GM18951 (cell line): Measurements from ENCODE around the gene RNF31.

Experiments used
- POLR2A ChIP-seq: IDR thresholded peaks from 4 replicates; pipeline ENCODE4 v1.6.1; 2011; ENCODE audit warnings: mild to moderate bottlenecking; ENCODE audit not compliant: insufficient read length, insufficient read depth; ENCODE audit errors: extremely low read depth
- in situ Hi-C: fragments of 300-500 bp; cut with MboI; formaldehyde crosslinking; loops from one replicate; pipeline ENCODE4 v1.12.0; 2022; ENCODE audit warnings: low sequenced_read_pairs, mixed read lengths, inconsistent platforms; ENCODE audit not compliant: unreplicated experiment

The RNF31 gene

GRCh38 chr14:24110523-24110922, 36.8 kb upstream of the RNF31 start:
- TF ChIP-seq POLR2A, result no peak
- in situ Hi-C loops, result no loop called here

GRCh38 chr14:24113379-24113800, 33.9 kb upstream of the RNF31 start:
- in situ Hi-C loops, result no loop called here
- TF ChIP-seq POLR2A, result no peak

GRCh38 chr14:24113801-24114531, 33.3 kb upstream of the RNF31 start:
- in situ Hi-C loops, result no loop called here
- TF ChIP-seq POLR2A, result peak; percentile 73

GRCh38 chr14:24114532-24115421, 32.5 kb upstream of the RNF31 start, which contains the start of the genes DCAF11 and NRL:
DCAF11 (plus strand) TSS chr14:24114777; CDS start chr14:24115595, 818 bp downstream.
NRL (minus strand) TSS chr14:24114949; CDS start chr14:24082848, 32,101 bp downstream.
- in situ Hi-C loops, result no loop called here
- TF ChIP-seq POLR2A, result peak; percentile 55

GRCh38 chr14:24115422-24116127, 31.7 kb upstream of the RNF31 start:
- in situ Hi-C loops, result no loop called here
- no peak for TF ChIP-seq POLR2A

GRCh38 chr14:24116128-24116814, 31.0 kb upstream of the RNF31 start:
- in situ Hi-C loops, result no loop called here
- TF ChIP-seq POLR2A, result no peak

- in situ Hi-C loops, result no loop called here
- no peak for TF ChIP-seq POLR2A
Measured at GRCh38 chr14:24117179-24117578, 30.1 kb upstream of the RNF31 start.

- in situ Hi-C loops, result no loop called here
- TF ChIP-seq POLR2A, result no peak
Measured at GRCh38 chr14:24119691-24120090, 27.6 kb upstream of the RNF31 start.

- TF ChIP-seq POLR2A, result no peak
- in situ Hi-C loops, result no loop called here
Measured at GRCh38 chr14:24121210-24121609, 26.1 kb upstream of the RNF31 start.

- TF ChIP-seq POLR2A, result no peak
- in situ Hi-C loops, result no loop called here
Measured at GRCh38 chr14:24122416-24122815, 24.9 kb upstream of the RNF31 start.

GRCh38 chr14:24122898-24123297, 24.4 kb upstream of the RNF31 start:
- in situ Hi-C loops, result no loop called here

More at GRCh38 chr14:24122898-24123297, 24.4 kb upstream of the RNF31 start:
- TF ChIP-seq POLR2A, result no peak
